GM12873 (cell line): ENCODE results near the gene SHANK3.
A peak's percentile ranks its signal among the peaks of the same experiment; 100 is the strongest.

ENCODE experiments used
- CTCF ChIP-seq: IDR thresholded peaks from 2 replicates; pipeline ENCODE4 v1.5.1; 2012; ENCODE audit warnings: low read depth, mild to moderate bottlenecking, moderate library complexity, low read length, control low read depth; ENCODE audit not compliant: insufficient read depth; ENCODE audit errors: missing control alignments

SHANK3 gene

GRCh38 chr22:50627642-50628542, 44.7 kb upstream of the SHANK3 start, which contains the start of gene ARSA:
Gene ARSA, minus strand, starts transcription at chr22:50628152. Its CDS starts 373 bp downstream, at chr22:50627779.
- TF ChIP-seq CTCF: peak; percentile 36

GRCh38 chr22:50628543-50629134, 44.0 kb upstream of the SHANK3 start:
- no peak for TF ChIP-seq CTCF

- TF ChIP-seq CTCF: no peak
Observed at GRCh38 chr22:50630376-50630775, 42.2 kb upstream of the SHANK3 start.

- TF ChIP-seq CTCF: no peak
Observed at GRCh38 chr22:50633086-50633485, 39.5 kb upstream of the SHANK3 start.

GRCh38 chr22:50633771-50634170, 38.9 kb upstream of the SHANK3 start:
- TF ChIP-seq CTCF: no peak

- TF ChIP-seq CTCF: no peak
Observed at GRCh38 chr22:50635591-50635990, 37.0 kb upstream of the SHANK3 start.

- TF ChIP-seq CTCF: no peak
Observed at GRCh38 chr22:50640857-50641647, 31.6 kb upstream of the SHANK3 start.
